HepG2 (cell line): Measurements from ENCODE around the gene YPEL3.

Experiments
- BORCS8-MEF2B ChIP-seq: sonication (generic); formaldehyde crosslinking; IDR thresholded peaks from 2 replicates; pipeline ENCODE4 v1.8.0; 2022; ENCODE audit warnings: mild to moderate bottlenecking, missing genetic modification reagents
- GZF1 ChIP-seq: sonication (generic); formaldehyde crosslinking; IDR thresholded peaks from 2 replicates; pipeline ENCODE4 v1.5.1; 2020; ENCODE audit warnings: mild to moderate bottlenecking, missing genetic modification reagents
- MXD4 ChIP-seq: IDR thresholded peaks from 2 replicates; pipeline ENCODE4 v1.6.1; 2016; ENCODE audit warnings: mild to moderate bottlenecking, missing biosample characterization, missing genetic modification reagents
- PRPF4 ChIP-seq: fragments of 200-400 bp; formaldehyde crosslinking; IDR thresholded peaks from 2 replicates; pipeline ENCODE4 v1.6.1; 2016; ENCODE audit warnings: low read length, low read depth; ENCODE audit not compliant: poor library complexity, severe bottlenecking
- SMARCE1 ChIP-seq: fragments of 450-650 bp; IDR thresholded peaks from 2 replicates; pipeline ENCODE4 v1.6.1; 2017; ENCODE audit warnings: borderline replicate concordance
- SNRNP70 ChIP-seq: fragments of 200-400 bp; formaldehyde crosslinking; IDR thresholded peaks from 2 replicates; pipeline ENCODE4 v1.6.1; 2017; ENCODE audit warnings: mild to moderate bottlenecking, low read depth, low read length, moderate library complexity
- ZNF33B ChIP-seq: sonication (generic); formaldehyde crosslinking; IDR thresholded peaks from 2 replicates; pipeline ENCODE4 v1.5.1; 2020; ENCODE audit warnings: mild to moderate bottlenecking, missing genetic modification reagents
- ZNF766 ChIP-seq: sonication (generic); formaldehyde crosslinking; IDR thresholded peaks from 2 replicates; pipeline ENCODE4 v1.5.0; 2020; ENCODE audit warnings: missing genetic modification reagents, borderline replicate concordance
- TF ChIP-seq, protein P1 (sequence below): sonication (generic); formaldehyde crosslinking; IDR thresholded peaks from 2 replicates; pipeline ENCODE4 v1.5.0; 2020; ENCODE audit warnings: mild to moderate bottlenecking, missing genetic modification reagents, borderline replicate concordance
- TF ChIP-seq, protein P2 (sequence below), 2 experiments: sonication (generic) in 1 of 2; formaldehyde crosslinking in 1 of 2; IDR thresholded peaks; 2 replicates each; pipeline versions ENCODE4 v1.5.1 to v1.6.1; 2011 to 2020; ENCODE audit warnings: borderline replicate concordance in 1 of 2, low read depth in 1 of 2, low read length in 1 of 2, mild to moderate bottlenecking in 1 of 2, missing genetic modification reagents in 1 of 2, moderate library complexity in 1 of 2
- TF ChIP-seq, protein P3 (sequence below): sonication (generic); formaldehyde crosslinking; conservative IDR thresholded peaks from 2 replicates; pipeline ENCODE4 v1.4.0; 2020; ENCODE audit warnings: missing genetic modification reagents

DNA sequence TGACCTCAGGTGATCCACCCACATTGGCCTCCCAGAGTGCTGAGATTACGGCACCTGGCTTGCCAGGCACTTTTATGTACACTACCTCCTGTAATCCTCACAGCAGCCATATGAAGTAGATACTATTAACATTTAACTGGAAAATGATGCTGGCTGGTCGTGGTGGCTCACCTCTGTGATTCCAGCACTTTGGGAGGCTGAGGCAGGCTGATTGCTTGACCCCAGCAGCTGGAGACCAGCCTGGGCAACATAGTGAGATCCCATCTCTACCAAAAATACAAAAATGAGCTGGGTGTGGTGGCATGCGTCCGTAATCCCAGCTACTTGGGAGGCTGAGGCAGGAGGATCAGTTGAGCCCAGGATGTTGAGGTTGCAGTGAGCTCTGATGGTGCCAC, 29.0 kb upstream of the YPEL3 start:
- no peak for TF ChIP-seq GZF1 (CRISPR knock-in tag)
- TF ChIP-seq, protein P1, sequence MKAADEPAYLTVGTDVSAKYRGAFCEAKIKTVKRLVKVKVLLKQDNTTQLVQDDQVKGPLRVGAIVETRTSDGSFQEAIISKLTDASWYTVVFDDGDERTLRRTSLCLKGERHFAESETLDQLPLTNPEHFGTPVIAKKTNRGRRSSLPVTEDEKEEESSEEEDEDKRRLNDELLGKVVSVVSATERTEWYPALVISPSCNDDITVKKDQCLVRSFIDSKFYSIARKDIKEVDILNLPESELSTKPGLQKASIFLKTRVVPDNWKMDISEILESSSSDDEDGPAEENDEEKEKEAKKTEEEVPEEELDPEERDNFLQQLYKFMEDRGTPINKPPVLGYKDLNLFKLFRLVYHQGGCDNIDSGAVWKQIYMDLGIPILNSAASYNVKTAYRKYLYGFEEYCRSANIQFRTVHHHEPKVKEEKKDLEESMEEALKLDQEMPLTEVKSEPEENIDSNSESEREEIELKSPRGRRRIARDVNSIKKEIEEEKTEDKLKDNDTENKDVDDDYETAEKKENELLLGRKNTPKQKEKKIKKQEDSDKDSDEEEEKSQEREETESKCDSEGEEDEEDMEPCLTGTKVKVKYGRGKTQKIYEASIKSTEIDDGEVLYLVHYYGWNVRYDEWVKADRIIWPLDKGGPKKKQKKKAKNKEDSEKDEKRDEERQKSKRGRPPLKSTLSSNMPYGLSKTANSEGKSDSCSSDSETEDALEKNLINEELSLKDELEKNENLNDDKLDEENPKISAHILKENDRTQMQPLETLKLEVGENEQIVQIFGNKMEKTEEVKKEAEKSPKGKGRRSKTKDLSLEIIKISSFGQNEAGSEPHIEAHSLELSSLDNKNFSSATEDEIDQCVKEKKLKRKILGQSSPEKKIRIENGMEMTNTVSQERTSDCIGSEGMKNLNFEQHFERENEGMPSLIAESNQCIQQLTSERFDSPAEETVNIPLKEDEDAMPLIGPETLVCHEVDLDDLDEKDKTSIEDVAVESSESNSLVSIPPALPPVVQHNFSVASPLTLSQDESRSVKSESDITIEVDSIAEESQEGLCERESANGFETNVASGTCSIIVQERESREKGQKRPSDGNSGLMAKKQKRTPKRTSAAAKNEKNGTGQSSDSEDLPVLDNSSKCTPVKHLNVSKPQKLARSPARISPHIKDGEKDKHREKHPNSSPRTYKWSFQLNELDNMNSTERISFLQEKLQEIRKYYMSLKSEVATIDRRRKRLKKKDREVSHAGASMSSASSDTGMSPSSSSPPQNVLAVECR (CRISPR knock-in tag), result no peak
- TF ChIP-seq ZNF766 (CRISPR knock-in tag), result no peak
- TF ChIP-seq SNRNP70, result no peak
- no peak for TF ChIP-seq ZNF33B (CRISPR knock-in tag)
- TF ChIP-seq, protein P2, sequence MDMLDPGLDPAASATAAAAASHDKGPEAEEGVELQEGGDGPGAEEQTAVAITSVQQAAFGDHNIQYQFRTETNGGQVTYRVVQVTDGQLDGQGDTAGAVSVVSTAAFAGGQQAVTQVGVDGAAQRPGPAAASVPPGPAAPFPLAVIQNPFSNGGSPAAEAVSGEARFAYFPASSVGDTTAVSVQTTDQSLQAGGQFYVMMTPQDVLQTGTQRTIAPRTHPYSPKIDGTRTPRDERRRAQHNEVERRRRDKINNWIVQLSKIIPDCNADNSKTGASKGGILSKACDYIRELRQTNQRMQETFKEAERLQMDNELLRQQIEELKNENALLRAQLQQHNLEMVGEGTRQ (IDR thresholded peaks at IDR 0.05; ENCODE audit: low read depth, low read length), result no peak
- TF ChIP-seq, protein P2 (CRISPR knock-in tag; IDR thresholded peaks at IDR 0.05; ENCODE audit: borderline replicate concordance), result no peak
- TF ChIP-seq BORCS8-MEF2B, result no peak
- TF ChIP-seq, protein P3, sequence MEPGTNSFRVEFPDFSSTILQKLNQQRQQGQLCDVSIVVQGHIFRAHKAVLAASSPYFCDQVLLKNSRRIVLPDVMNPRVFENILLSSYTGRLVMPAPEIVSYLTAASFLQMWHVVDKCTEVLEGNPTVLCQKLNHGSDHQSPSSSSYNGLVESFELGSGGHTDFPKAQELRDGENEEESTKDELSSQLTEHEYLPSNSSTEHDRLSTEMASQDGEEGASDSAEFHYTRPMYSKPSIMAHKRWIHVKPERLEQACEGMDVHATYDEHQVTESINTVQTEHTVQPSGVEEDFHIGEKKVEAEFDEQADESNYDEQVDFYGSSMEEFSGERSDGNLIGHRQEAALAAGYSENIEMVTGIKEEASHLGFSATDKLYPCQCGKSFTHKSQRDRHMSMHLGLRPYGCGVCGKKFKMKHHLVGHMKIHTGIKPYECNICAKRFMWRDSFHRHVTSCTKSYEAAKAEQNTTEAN (CRISPR knock-in tag), result no peak
- no peak for TF ChIP-seq PRPF4
- TF ChIP-seq MXD4, result no peak
- TF ChIP-seq SMARCE1, result no peak
